GM10266 (cell line): ENCODE measurements around the gene FRMD4A.

Source experiments
- DNase-seq: peaks from one replicate; pipeline ENCODE4 v3.0.0; 2012; ENCODE audit errors: extremely low spot score
- CTCF ChIP-seq: IDR thresholded peaks from 2 replicates; pipeline ENCODE4 v1.5.1; 2012; ENCODE audit warnings: mild to moderate bottlenecking, low read depth; ENCODE audit not compliant: control insufficient read depth, insufficient read depth; ENCODE audit errors: missing control alignments

Gene FRMD4A

GRCh38 chr10:14180911-14181566 lies 149.7 kb downstream of the FRMD4A start:
- DNase-seq: no peak
- no peak for TF ChIP-seq CTCF

- TF ChIP-seq CTCF: no peak
- DNase-seq: no peak
These were observed 151.5 kb downstream of the FRMD4A start for GRCh38 chr10:14179251-14179650.

- TF ChIP-seq CTCF: no peak
- no peak for DNase-seq
These were observed 156.8 kb downstream of the FRMD4A start for GRCh38 chr10:14173706-14174594.

GRCh38 chr10:14173391-14173705 lies 157.4 kb downstream of the FRMD4A start:
- TF ChIP-seq CTCF: no peak
- DNase-seq: no peak

GRCh38 chr10:14172336-14172950 lies 158.3 kb downstream of the FRMD4A start:
- no peak for TF ChIP-seq CTCF
- DNase-seq: no peak

- DNase-seq: no peak
- TF ChIP-seq CTCF: no peak
These were observed 159.4 kb downstream of the FRMD4A start for GRCh38 chr10:14171336-14171735.
